HG03175 (cell line): Measurements from ENCODE around the gene TBC1D28.
"Not testable (repeated sequence)": the region's sequence is repeated elsewhere in the genome, so short reads cannot be mapped to it uniquely, and the experiment has no call there.

ENCODE experiments used
- ATAC-seq: cut with Tn5 transposase; IDR thresholded peaks from one replicate; pipeline ENCODE4 v1.9.1; 2021; ENCODE audit warnings: mild to moderate bottlenecking, moderate library complexity; ENCODE audit not compliant: unreplicated experiment

Gene TBC1D28

GRCh38 chr17:18617613-18618012 is 26.6 kb downstream of the TBC1D28 start:
- ATAC-seq: not testable (repeated sequence)

DNA sequence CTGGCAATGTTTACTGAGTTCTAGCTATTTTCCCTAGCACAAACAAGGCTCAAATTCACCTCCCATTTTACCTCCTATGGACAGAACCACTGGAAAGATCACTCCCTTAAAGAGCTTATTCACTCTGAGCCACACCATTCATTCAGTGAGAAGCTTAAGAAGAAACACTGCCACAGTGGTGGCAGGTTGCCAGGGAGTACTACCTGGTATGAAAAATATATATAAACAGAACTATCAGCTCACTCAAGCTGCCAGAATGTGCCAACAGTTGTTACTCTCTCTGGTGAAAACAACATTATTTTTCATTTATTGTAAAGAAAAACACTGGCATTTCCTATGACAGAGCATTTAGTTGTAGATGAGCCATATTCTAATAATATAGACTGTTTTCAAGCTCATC is 31.2 kb downstream of the TBC1D28 start:
- ATAC-seq: not testable (repeated sequence)

GRCh38 chr17:18593138-18593537 is 51.1 kb downstream of the TBC1D28 start:
- ATAC-seq: not testable (repeated sequence)
